ENCODE data around the gene EGFR.

The EGFR gene

GRCh38 chr7:54995166-54995565 lies 23.7 kb upstream of the EGFR start:
- H3K4me1 Mint-ChIP-seq (ENCODE audit: low read depth), result peaks cover 16% of the 10 kb centered on the region
- H3K36me3 Mint-ChIP-seq, result no peaks in the 10 kb centered on the region
- H3K27me3 Mint-ChIP-seq, result peaks cover 2% of the 10 kb centered on the region
- H3K9me3 Mint-ChIP-seq (ENCODE audit: low read depth), result no peaks in the 10 kb centered on the region
- H3K4me3 Mint-ChIP-seq, result no peak overlapping the region
- no peak overlapping the region for H3K27ac Mint-ChIP-seq

- no peak overlapping the region for H3K4me3 Mint-ChIP-seq
- H3K36me3 Mint-ChIP-seq, result no peaks in the 10 kb centered on the region
- H3K4me1 Mint-ChIP-seq (ENCODE audit: low read depth), result peaks cover 16% of the 10 kb centered on the region
- no peak overlapping the region for H3K27ac Mint-ChIP-seq
- peaks cover 2% of the 10 kb centered on the region for H3K27me3 Mint-ChIP-seq
- H3K9me3 Mint-ChIP-seq (ENCODE audit: low read depth), result no peaks in the 10 kb centered on the region
Observed at GRCh38 chr7:54995610-54996363, 23.0 kb upstream of the EGFR start.

- H3K9me3 Mint-ChIP-seq (ENCODE audit: low read depth), result no peaks in the 10 kb centered on the region
- H3K27me3 Mint-ChIP-seq, result no peaks in the 10 kb centered on the region
- H3K27ac Mint-ChIP-seq, result no peak overlapping the region
- no peak overlapping the region for H3K4me3 Mint-ChIP-seq
- H3K36me3 Mint-ChIP-seq, result no peaks in the 10 kb centered on the region
- H3K4me1 Mint-ChIP-seq (ENCODE audit: low read depth), result peaks cover 16% of the 10 kb centered on the region
Observed at GRCh38 chr7:54996391-54996790, 22.4 kb upstream of the EGFR start.

- no peaks in the 10 kb centered on the region for H3K4me1 Mint-ChIP-seq (ENCODE audit: low read depth)
- H3K9me3 Mint-ChIP-seq (ENCODE audit: low read depth), result no peaks in the 10 kb centered on the region
- H3K27ac Mint-ChIP-seq, result no peak overlapping the region
- peaks cover 5% of the 10 kb centered on the region for H3K27me3 Mint-ChIP-seq
- no peak overlapping the region for H3K4me3 Mint-ChIP-seq
- no peaks in the 10 kb centered on the region for H3K36me3 Mint-ChIP-seq
Observed at GRCh38 chr7:55004579-55004978, 14.2 kb upstream of the EGFR start.

- peaks cover 5% of the 10 kb centered on the region for H3K27me3 Mint-ChIP-seq
- no peaks in the 10 kb centered on the region for H3K36me3 Mint-ChIP-seq
- no peak overlapping the region for H3K27ac Mint-ChIP-seq
- no peaks in the 10 kb centered on the region for H3K4me1 Mint-ChIP-seq (ENCODE audit: low read depth)
- H3K4me3 Mint-ChIP-seq, result no peak overlapping the region
- H3K9me3 Mint-ChIP-seq (ENCODE audit: low read depth), result no peaks in the 10 kb centered on the region
Observed at GRCh38 chr7:55005241-55005851, 13.5 kb upstream of the EGFR start.

GRCh38 chr7:55006499-55006898 lies 12.3 kb upstream of the EGFR start:
- H3K9me3 Mint-ChIP-seq (ENCODE audit: low read depth), result no peaks in the 10 kb centered on the region
- H3K4me3 Mint-ChIP-seq, result no peak overlapping the region
- H3K36me3 Mint-ChIP-seq, result no peaks in the 10 kb centered on the region
- H3K4me1 Mint-ChIP-seq (ENCODE audit: low read depth), result no peaks in the 10 kb centered on the region
- peaks cover 5% of the 10 kb centered on the region for H3K27me3 Mint-ChIP-seq
- no peak overlapping the region for H3K27ac Mint-ChIP-seq

GRCh38 chr7:55013851-55014250 lies 5.0 kb upstream of the EGFR start:
- no peak overlapping the region for H3K4me3 Mint-ChIP-seq
- H3K27me3 Mint-ChIP-seq, result peaks cover 22% of the 10 kb centered on the region
- H3K36me3 Mint-ChIP-seq, result no peaks in the 10 kb centered on the region
- peaks cover 2% of the 10 kb centered on the region for H3K4me1 Mint-ChIP-seq (ENCODE audit: low read depth)
- no peak overlapping the region for H3K27ac Mint-ChIP-seq
- no peaks in the 10 kb centered on the region for H3K9me3 Mint-ChIP-seq (ENCODE audit: low read depth)

GRCh38 chr7:55016061-55016745 lies 2.6 kb upstream of the EGFR start:
- Mint-ChIP-seq H3K36me3 (no peaks in the 10 kb centered on the region), H3K27me3 (peaks cover 23% of the 10 kb centered on the region), H3K4me3 (no peak overlapping the region), H3K27ac (no peak overlapping the region), H3K4me1 (ENCODE audit: low read depth) (peaks cover 2% of the 10 kb centered on the region), H3K9me3 (ENCODE audit: low read depth) (no peaks in the 10 kb centered on the region)

GRCh38 chr7:55016746-55017090 lies 2.1 kb upstream of the EGFR start:
- Mint-ChIP-seq H3K27me3 (peaks cover 28% of the 10 kb centered on the region), H3K4me1 (ENCODE audit: low read depth) (peaks cover 2% of the 10 kb centered on the region), H3K4me3 (no peak overlapping the region), H3K36me3 (no peaks in the 10 kb centered on the region), H3K27ac (no peak overlapping the region), H3K9me3 (ENCODE audit: low read depth) (no peaks in the 10 kb centered on the region)

GRCh38 chr7:55017841-55018240 lies 976 bp upstream of the EGFR start:
- peaks cover 32% of the 10 kb centered on the region for H3K27me3 Mint-ChIP-seq
- no peaks in the 10 kb centered on the region for H3K36me3 Mint-ChIP-seq
- no peak overlapping the region for H3K27ac Mint-ChIP-seq
- peaks cover 2% of the 10 kb centered on the region for H3K4me1 Mint-ChIP-seq (ENCODE audit: low read depth)
- no peaks in the 10 kb centered on the region for H3K9me3 Mint-ChIP-seq (ENCODE audit: low read depth)
- H3K4me3 Mint-ChIP-seq, result peak overlapping the region; percentile 43

- Mint-ChIP-seq H3K27me3 (peaks cover 29% of the 10 kb centered on the region), H3K36me3 (no peaks in the 10 kb centered on the region)
Observed at GRCh38 chr7:55019191-55019690, 424 bp downstream of the EGFR start.

GRCh38 chr7:55019691-55020465 lies 1.1 kb downstream of the EGFR start:
- Mint-ChIP-seq H3K4me3 (peak overlapping the region; percentile 30), H3K27me3 (peaks cover 30% of the 10 kb centered on the region), H3K4me1 (ENCODE audit: low read depth) (peaks cover 2% of the 10 kb centered on the region)

More at GRCh38 chr7:55019191-55019690, 424 bp downstream of the EGFR start:
- no peak overlapping the region for H3K4me3 Mint-ChIP-seq
- no peak overlapping the region for H3K27ac Mint-ChIP-seq
- peaks cover 2% of the 10 kb centered on the region for H3K4me1 Mint-ChIP-seq (ENCODE audit: low read depth)
- no peaks in the 10 kb centered on the region for H3K9me3 Mint-ChIP-seq (ENCODE audit: low read depth)

GRCh38 chr7:55020466-55020871 lies 1.7 kb downstream of the EGFR start:
- H3K27ac Mint-ChIP-seq, result no peak overlapping the region
- H3K27me3 Mint-ChIP-seq, result peaks cover 27% of the 10 kb centered on the region
- no peaks in the 10 kb centered on the region for H3K36me3 Mint-ChIP-seq
- H3K4me1 Mint-ChIP-seq (ENCODE audit: low read depth), result peaks cover 2% of the 10 kb centered on the region
- peak overlapping the region; percentile 30 for H3K4me3 Mint-ChIP-seq
- no peaks in the 10 kb centered on the region for H3K9me3 Mint-ChIP-seq (ENCODE audit: low read depth)

More at GRCh38 chr7:55019691-55020465, 1.1 kb downstream of the EGFR start:
- H3K27ac Mint-ChIP-seq, result no peak overlapping the region
- H3K9me3 Mint-ChIP-seq (ENCODE audit: low read depth), result no peaks in the 10 kb centered on the region
- no peaks in the 10 kb centered on the region for H3K36me3 Mint-ChIP-seq

- Mint-ChIP-seq H3K36me3 (no peaks in the 10 kb centered on the region), H3K4me3 (peak overlapping the region; percentile 4), H3K4me1 (ENCODE audit: low read depth) (peaks cover 2% of the 10 kb centered on the region), H3K9me3 (ENCODE audit: low read depth) (no peaks in the 10 kb centered on the region), H3K27ac (no peak overlapping the region), H3K27me3 (peaks cover 27% of the 10 kb centered on the region)
Observed at GRCh38 chr7:55021053-55021452, 2.2 kb downstream of the EGFR start.
